ENCODE measurements around the gene LCN10.
"Not testable (repeated sequence)": the region's sequence is repeated elsewhere in the genome, so short reads cannot be mapped to it uniquely, and the experiment has no call there.

Gene LCN10

DNA sequence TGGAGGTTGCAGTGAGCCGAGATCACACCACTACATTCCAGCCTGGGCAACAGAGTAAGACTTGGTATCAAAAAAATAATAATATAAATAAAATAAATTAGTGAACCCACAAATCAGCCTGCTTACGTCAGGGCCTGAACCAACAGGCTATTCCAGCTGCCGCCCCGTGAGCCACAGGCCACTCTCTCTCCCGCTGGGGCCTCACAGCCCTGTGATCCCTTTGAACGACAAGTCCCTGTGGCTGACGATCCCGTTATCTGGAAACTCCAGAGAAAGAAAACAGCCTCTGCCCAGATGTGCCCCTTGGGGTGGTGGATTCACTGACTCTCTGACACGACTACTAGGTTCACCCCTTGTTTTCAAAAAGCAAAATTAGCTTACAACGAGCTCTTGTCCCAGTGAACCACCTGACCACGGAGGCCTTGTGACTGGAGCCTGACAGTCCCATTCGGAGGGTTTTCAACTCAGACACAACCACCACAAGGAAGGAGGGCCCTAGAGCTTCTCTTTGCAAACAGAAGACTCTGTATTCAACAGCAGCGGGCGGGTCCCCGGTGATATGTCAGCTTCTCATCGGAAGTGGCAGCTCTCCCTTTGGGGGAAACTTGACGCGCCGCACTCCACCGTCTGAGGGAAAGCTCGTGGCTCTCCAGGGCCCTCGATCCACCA, 34.8 kb downstream of the LCN10 start:
- Histone ChIP-seq H3K9me3 (no peaks in the 10 kb centered on the region), H3K4me3 (ENCODE audit: low read depth, low read length) (no peak overlapping the region), H3K4me1 (no peaks in the 10 kb centered on the region), H3K27me3 (no peaks in the 10 kb centered on the region), H3K36me3 (no peaks in the 10 kb centered on the region)
- DNase-seq, result no peak
- TF ChIP-seq, protein P1, sequence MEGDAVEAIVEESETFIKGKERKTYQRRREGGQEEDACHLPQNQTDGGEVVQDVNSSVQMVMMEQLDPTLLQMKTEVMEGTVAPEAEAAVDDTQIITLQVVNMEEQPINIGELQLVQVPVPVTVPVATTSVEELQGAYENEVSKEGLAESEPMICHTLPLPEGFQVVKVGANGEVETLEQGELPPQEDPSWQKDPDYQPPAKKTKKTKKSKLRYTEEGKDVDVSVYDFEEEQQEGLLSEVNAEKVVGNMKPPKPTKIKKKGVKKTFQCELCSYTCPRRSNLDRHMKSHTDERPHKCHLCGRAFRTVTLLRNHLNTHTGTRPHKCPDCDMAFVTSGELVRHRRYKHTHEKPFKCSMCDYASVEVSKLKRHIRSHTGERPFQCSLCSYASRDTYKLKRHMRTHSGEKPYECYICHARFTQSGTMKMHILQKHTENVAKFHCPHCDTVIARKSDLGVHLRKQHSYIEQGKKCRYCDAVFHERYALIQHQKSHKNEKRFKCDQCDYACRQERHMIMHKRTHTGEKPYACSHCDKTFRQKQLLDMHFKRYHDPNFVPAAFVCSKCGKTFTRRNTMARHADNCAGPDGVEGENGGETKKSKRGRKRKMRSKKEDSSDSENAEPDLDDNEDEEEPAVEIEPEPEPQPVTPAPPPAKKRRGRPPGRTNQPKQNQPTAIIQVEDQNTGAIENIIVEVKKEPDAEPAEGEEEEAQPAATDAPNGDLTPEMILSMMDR (IDR thresholded peaks at IDR 0.05; ENCODE audit: low read depth, low read length), result no peak

GRCh38 chr9:136707011-136707410, 35.7 kb downstream of the LCN10 start:
- no peaks in the 10 kb centered on the region for H3K9me3 ChIP-seq
- H3K4me1 ChIP-seq, result no peaks in the 10 kb centered on the region
- no peaks in the 10 kb centered on the region for H3K27me3 ChIP-seq
- TF ChIP-seq, protein P1 (IDR thresholded peaks at IDR 0.05; ENCODE audit: low read depth, low read length), result no peak
- no peaks in the 10 kb centered on the region for H3K36me3 ChIP-seq
- H3K4me3 ChIP-seq (ENCODE audit: low read depth, low read length), result no peak overlapping the region
- no peak for DNase-seq

DNA sequence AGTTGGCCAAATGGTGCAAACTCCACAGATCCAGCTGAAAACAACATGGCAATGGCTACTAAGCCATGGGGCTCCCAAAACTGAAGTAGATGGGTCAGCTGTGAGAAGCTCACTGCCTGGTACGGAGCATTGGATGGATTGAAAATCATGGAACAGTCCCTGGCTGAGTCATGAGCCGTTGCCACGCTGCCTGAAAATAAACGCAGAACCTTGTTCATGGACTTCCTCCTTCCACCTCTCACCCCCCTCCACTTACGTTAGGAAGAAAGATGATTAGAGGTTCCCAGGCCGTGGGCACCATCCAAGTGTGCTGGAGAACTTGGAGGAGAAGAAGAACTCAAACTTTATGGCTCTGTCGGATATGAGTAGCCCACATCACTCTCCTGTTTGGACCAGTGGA, 37.2 kb downstream of the LCN10 start:
- no peak for DNase-seq
- H3K36me3 ChIP-seq, result no peaks in the 10 kb centered on the region
- no peak overlapping the region for H3K4me3 ChIP-seq (ENCODE audit: low read depth, low read length)
- H3K9me3 ChIP-seq, result no peaks in the 10 kb centered on the region
- no peaks in the 10 kb centered on the region for H3K27me3 ChIP-seq
- TF ChIP-seq, protein P1 (IDR thresholded peaks at IDR 0.05; ENCODE audit: low read depth, low read length), result no peak
- H3K4me1 ChIP-seq, result no peaks in the 10 kb centered on the region

DNA sequence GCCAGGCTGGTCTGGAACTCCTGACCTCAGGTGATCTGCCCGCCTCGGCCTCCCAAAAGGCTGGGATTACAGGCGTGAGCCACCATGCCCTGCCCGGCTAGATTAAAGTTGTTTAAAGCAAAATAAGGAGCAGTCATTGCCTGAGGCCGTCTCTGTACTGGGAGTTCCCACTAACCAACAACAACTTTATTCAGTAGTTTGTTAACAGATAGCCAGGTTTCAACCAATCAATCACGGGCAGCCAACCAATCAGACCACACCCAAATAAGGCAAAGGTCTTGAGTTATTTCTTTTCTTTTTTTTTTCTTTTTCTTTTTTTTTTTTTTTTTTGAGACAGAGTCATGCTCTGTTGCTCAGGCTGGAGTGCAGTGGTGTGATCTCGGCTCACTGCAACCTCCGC, 38.0 kb downstream of the LCN10 start:
- H3K36me3 ChIP-seq; H3K4me3 ChIP-seq (ENCODE audit: low read depth, low read length); DNase-seq; H3K4me1 ChIP-seq; H3K9me3 ChIP-seq; H3K27me3 ChIP-seq: not testable (repeated sequence)

DNA sequence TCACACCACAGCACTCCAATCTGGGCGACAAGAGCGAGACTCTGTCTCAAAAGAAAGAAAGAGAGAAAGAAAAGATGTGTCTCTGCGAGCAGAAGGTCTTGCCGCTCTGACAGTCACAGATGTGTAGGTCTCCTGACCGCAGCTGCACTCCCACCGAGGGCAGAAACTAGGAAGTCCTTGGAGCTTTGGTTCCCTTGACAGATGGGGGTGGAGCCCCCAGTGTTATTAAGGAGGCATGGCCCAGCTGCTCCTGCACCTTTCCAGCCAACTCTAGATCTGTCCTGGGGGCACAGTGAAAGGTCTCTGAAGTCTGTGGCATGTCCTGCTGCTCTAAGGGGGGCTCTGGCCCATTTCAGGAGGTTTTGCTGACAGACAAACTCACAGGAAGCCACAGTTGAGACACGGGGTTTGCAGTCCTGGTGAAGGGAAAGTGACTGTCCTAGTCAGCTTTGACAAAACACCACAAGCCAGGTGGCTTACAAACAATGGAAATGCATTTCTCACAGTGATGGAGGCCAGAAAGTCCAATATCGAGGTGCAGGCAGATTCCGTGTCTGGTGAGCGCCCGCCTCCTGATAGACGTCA, 39.4 kb downstream of the LCN10 start:
- Histone ChIP-seq H3K36me3 (no peaks in the 10 kb centered on the region), H3K9me3 (no peaks in the 10 kb centered on the region; the same call in 1 of the 2 replicates), H3K27me3 (no peaks in the 10 kb centered on the region), H3K4me3 (ENCODE audit: low read depth, low read length) (no peak overlapping the region), H3K4me1 (no peaks in the 10 kb centered on the region)
- DNase-seq, result no peak
- TF ChIP-seq, protein P1 (IDR thresholded peaks at IDR 0.05; ENCODE audit: low read depth, low read length), result no peak

GRCh38 chr9:136701668-136702053, 41.1 kb downstream of the LCN10 start:
- H3K4me1 ChIP-seq, result no peaks in the 10 kb centered on the region
- no peaks in the 10 kb centered on the region for H3K27me3 ChIP-seq

More at GRCh38 chr9:136701668-136702053, 41.1 kb downstream of the LCN10 start:
- no peak for DNase-seq
- no peak overlapping the region for H3K4me3 ChIP-seq (ENCODE audit: low read depth, low read length)
- no peaks in the 10 kb centered on the region for H3K36me3 ChIP-seq
- TF ChIP-seq, protein P1 (IDR thresholded peaks at IDR 0.05; ENCODE audit: low read depth, low read length), result no peak
- no peaks in the 10 kb centered on the region; the same call in 1 of the 2 replicates for H3K9me3 ChIP-seq

Measured in BE2C (cell line).